Endothelial cell of umbilical vein (primary cell): Measurements from ENCODE around the gene STIM1.

Source experiments
- MYC ChIP-seq: IDR thresholded peaks from one replicate; pipeline ENCODE4 v1.6.1; 2011; ENCODE audit warnings: mild to moderate bottlenecking, low read depth, low read length
- POLR2A ChIP-seq: IDR thresholded peaks from 2 replicates; pipeline ENCODE4 v1.6.1; 2012; ENCODE audit warnings: low read depth, mild to moderate bottlenecking, control low read depth, low read length
- TF ChIP-seq, protein P1 (sequence below), 2 donors: IDR thresholded peaks; 1 replicate in 1 of 2; 2 replicates in 1 of 2; pipeline ENCODE4 v1.5.1; 2011; ENCODE audit warnings: low read length in 2 of 2, mild to moderate bottlenecking in 2 of 2, moderate library complexity in 2 of 2, control low read depth in 1 of 2, inconsistent platforms in 1 of 2, low read depth in 1 of 2; ENCODE audit not compliant: insufficient read depth in 1 of 2; ENCODE audit errors: extremely low read depth in 1 of 2

DNA sequence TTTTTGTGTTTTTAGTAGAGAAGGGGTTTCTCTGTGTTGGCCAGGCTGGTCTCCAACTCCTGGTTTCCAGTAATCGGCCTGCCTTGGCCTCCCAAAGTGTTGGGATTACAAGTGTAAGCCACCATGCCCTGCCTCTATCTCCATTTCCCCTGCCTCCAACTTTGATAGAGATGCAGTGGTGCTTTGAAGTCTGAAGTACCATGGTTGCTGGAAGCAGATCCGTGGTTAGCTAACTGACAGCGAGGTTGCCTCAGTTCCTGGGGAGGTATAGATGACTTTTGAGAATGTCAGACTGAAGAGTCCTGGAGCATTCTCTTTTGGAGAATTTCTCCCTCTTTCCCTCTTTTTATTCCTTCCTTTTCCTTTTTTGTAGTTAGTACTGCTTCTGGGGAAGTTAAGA is 127.6 kb downstream of the STIM1 start:
- TF ChIP-seq MYC (no peak), POLR2A (no peak)
- TF ChIP-seq, protein P1, sequence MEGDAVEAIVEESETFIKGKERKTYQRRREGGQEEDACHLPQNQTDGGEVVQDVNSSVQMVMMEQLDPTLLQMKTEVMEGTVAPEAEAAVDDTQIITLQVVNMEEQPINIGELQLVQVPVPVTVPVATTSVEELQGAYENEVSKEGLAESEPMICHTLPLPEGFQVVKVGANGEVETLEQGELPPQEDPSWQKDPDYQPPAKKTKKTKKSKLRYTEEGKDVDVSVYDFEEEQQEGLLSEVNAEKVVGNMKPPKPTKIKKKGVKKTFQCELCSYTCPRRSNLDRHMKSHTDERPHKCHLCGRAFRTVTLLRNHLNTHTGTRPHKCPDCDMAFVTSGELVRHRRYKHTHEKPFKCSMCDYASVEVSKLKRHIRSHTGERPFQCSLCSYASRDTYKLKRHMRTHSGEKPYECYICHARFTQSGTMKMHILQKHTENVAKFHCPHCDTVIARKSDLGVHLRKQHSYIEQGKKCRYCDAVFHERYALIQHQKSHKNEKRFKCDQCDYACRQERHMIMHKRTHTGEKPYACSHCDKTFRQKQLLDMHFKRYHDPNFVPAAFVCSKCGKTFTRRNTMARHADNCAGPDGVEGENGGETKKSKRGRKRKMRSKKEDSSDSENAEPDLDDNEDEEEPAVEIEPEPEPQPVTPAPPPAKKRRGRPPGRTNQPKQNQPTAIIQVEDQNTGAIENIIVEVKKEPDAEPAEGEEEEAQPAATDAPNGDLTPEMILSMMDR (IDR thresholded peaks at IDR 0.05; ENCODE audit: extremely low read depth in 1 of 2, insufficient read depth in 1 of 2, low read depth in 1 of 2, low read length in 2 of 2) = no peak
